HepG2 (cell line): ENCODE results near the gene ISY1. TPM values are rescaled to one million over a fixed set of nuclear protein-coding genes. Genes with fewer than 3 reads are reported as not detected.

Experiments used
- ATAC-seq: fragments of 200-7000 bp; cut with Tn5 transposase; 3 replicates; pipeline ENCODE4 v1.9.1; 2020; ENCODE audit warnings: mild to moderate bottlenecking, moderate library complexity
- BruUV-seq: library from RNA; stranded (reverse); fragments of 400-500 nt; replicated peaks from 2 replicates; lab custom pipeline; 2021; lab: Mats Ljungman, UMichigan
- CTCF ChIA-PET: fragments of 300-600 bp; formaldehyde crosslinking; extraction: SDS; loops from one replicate; lab custom pipeline; 2021; ENCODE audit warnings: low total read pairs, inconsistent platforms, low intra/inter-chr PET ratio; lab: Yijun Ruan, JAX
- POLR2A ChIA-PET: fragments of 350-600 bp; sonication (Branson Sonifier 250); formaldehyde crosslinking; loops from one replicate; lab custom pipeline; 2020; ENCODE audit warnings: antibody characterized with exemption, inconsistent platforms; lab: Yijun Ruan, JAX
- DNase-seq: peaks from one replicate; pipeline ENCODE4 v3.0.0-alpha.2; 2015; ENCODE audit warnings: low spot score
- FAIRE-seq: peaks from 3 replicates; lab custom pipeline; 2011; peaks lifted over from hg19 to GRCh38; lab: Jason Lieb, UNC
- H2AFZ ChIP-seq: one replicate; pipeline ENCODE4 v1.6.1; 2011; ENCODE audit warnings: low read length, inconsistent platforms
- H3K27ac ChIP-seq: fragments of 300-600 bp; 3 replicates; pipeline ENCODE4 v1.8.0; 2011; ENCODE audit warnings: mixed run types, mild to moderate bottlenecking, mixed read lengths, low read length, inconsistent platforms; ENCODE audit not compliant: insufficient read depth; ENCODE audit errors: extremely low read length
- H3K27me3 ChIP-seq, 2 experiments: fragments of 200-600 bp in 1 of 2; 2 replicates in 1 of 2; 3 replicates in 1 of 2; pipeline versions ENCODE4 v1.6.0 to v1.8.0; 2011; ENCODE audit warnings: low read length in 2 of 2, mild to moderate bottlenecking in 2 of 2, moderate library complexity in 2 of 2, inconsistent platforms in 1 of 2; ENCODE audit not compliant: insufficient read depth in 2 of 2, control insufficient read depth in 1 of 2
- H3K36me3 ChIP-seq, 2 experiments: fragments of 200-600 bp in 1 of 2; replicated peaks in 1 of 2; 2 replicates in 1 of 2; 3 replicates in 1 of 2; pipeline versions ENCODE4 v1.5.1 to v1.8.0; 2011; ENCODE audit warnings: low read length in 2 of 2, inconsistent platforms in 1 of 2; ENCODE audit not compliant: insufficient read depth in 2 of 2, control insufficient read depth in 1 of 2
- H3K4me1 ChIP-seq: 2 replicates; pipeline ENCODE4 v1.5.1; 2012; ENCODE audit warnings: low read length, inconsistent platforms; ENCODE audit not compliant: insufficient read depth
- H3K4me2 ChIP-seq: 2 replicates; pipeline ENCODE4 v1.6.0; 2011; ENCODE audit warnings: low read depth, low read length, inconsistent platforms
- H3K4me3 ChIP-seq, 3 experiments: fragments of 200-600 bp in 1 of 3; sonication (generic), shearing (Covaris generic) in 1 of 3; replicated peaks in 1 of 3; 2 replicates each; pipeline ENCODE4 v1.5.1; 2011 to 2016; ENCODE audit warnings: low read length in 3 of 3, inconsistent platforms in 2 of 3, low read depth in 2 of 3, mild to moderate bottlenecking in 2 of 3, control low read depth in 1 of 3, mixed read lengths in 1 of 3; ENCODE audit not compliant: insufficient read depth in 1 of 3
- H3K79me2 ChIP-seq: one replicate; pipeline ENCODE4 v1.6.1; 2011; ENCODE audit warnings: low read length, inconsistent platforms; ENCODE audit not compliant: insufficient read depth
- H3K9ac ChIP-seq: 2 replicates; pipeline ENCODE4 v1.6.0; 2011; ENCODE audit warnings: mild to moderate bottlenecking, low read depth, low read length, inconsistent platforms; ENCODE audit not compliant: insufficient read depth
- H3K9me3 ChIP-seq: 2 replicates; pipeline ENCODE4 v1.5.1; 2012; ENCODE audit warnings: mild to moderate bottlenecking, low read length
- H4K20me1 ChIP-seq: 2 replicates; pipeline ENCODE4 v1.6.0; 2011; ENCODE audit warnings: inconsistent platforms, mild to moderate bottlenecking, low read length, moderate library complexity; ENCODE audit not compliant: insufficient read depth
- CCDC6 ChIP-seq: sonication (generic); formaldehyde crosslinking; IDR thresholded peaks from 2 replicates; pipeline ENCODE4 v1.8.1; 2022; ENCODE audit warnings: mild to moderate bottlenecking, missing genetic modification reagents, moderate library complexity
- ETV6 ChIP-seq: sonication (generic); formaldehyde crosslinking; conservative IDR thresholded peaks from 2 replicates; pipeline ENCODE4 v1.4.0; 2020; ENCODE audit warnings: missing genetic modification reagents
- FOXA1 ChIP-seq, 2 experiments: fragments of 450-650 bp in 1 of 2; sonication (generic) in 1 of 2; formaldehyde crosslinking in 1 of 2; IDR thresholded peaks; 2 replicates each; pipeline versions ENCODE4 v1.4.0 to v1.6.1; 2016 to 2020; ENCODE audit warnings: missing genetic modification reagents in 1 of 2
- HNRNPUL1 ChIP-seq: fragments of 200-400 bp; formaldehyde crosslinking; IDR thresholded peaks from 2 replicates; pipeline ENCODE4 v1.6.1; 2017; ENCODE audit warnings: low read depth, mild to moderate bottlenecking, low read length, moderate library complexity
- MIER3 ChIP-seq: IDR thresholded peaks from 2 replicates; pipeline ENCODE4 v1.6.1; 2016; ENCODE audit warnings: missing compliant biosample characterization, borderline replicate concordance
- NPAS2 ChIP-seq: sonication (generic); formaldehyde crosslinking; IDR thresholded peaks from 2 replicates; pipeline ENCODE4 v1.8.0; 2022; ENCODE audit warnings: mild to moderate bottlenecking, missing genetic modification reagents, borderline replicate concordance
- NRL ChIP-seq: sonication (generic); formaldehyde crosslinking; IDR thresholded peaks from 2 replicates; pipeline ENCODE4 v1.5.0; 2020; ENCODE audit warnings: missing genetic modification reagents, mild to moderate bottlenecking, moderate library complexity, borderline replicate concordance
- SATB2 ChIP-seq: sonication (generic); formaldehyde crosslinking; IDR thresholded peaks from 2 replicates; pipeline ENCODE4 v1.5.0; 2020; ENCODE audit warnings: missing genetic modification reagents
- ZNF382 ChIP-seq: sonication (generic); formaldehyde crosslinking; IDR thresholded peaks from 2 replicates; pipeline ENCODE4 v1.5.0; 2020; ENCODE audit warnings: missing genetic modification reagents, mild to moderate bottlenecking, borderline replicate concordance
- ZNF83 ChIP-seq: sonication (generic); formaldehyde crosslinking; IDR thresholded peaks from 2 replicates; pipeline ENCODE4 v1.4.0; 2020; ENCODE audit warnings: missing genetic modification reagents, mild to moderate bottlenecking, borderline replicate concordance
- WGBS: methylation state at CpG from one replicate; pipeline ENCODE4 v1.1.6; 2017; ENCODE audit warnings: low lambda C conversion rate; 5-methylcytosine and 5-hydroxymethylcytosine counted together
- in situ Hi-C: cut with HindIII; loops from 2 replicates; pipeline ENCODE4 v1.10.0; 2017; ENCODE audit warnings: low pct_unique_long_range_greater_than_20kb; ENCODE audit not compliant: extremely low pct_ligation_motif_present
- intact Hi-C: fragments of 100-400 bp; cut with micrococcal nuclease; formaldehyde crosslinking; loops from one replicate; pipeline ENCODE4 v1.10.0; 2022; ENCODE audit not compliant: unreplicated experiment
- polyA plus RNA-seq, 8 experiments: library from polyadenylated mRNA; depleted of rRNA in 3 of 8; stranded (reverse) in 7 of 8; unstranded in 1 of 8; fragments of >200 nt; fragmentation: Illumina TruSeq in 4 of 8; extraction: Trizol in 4 of 8; gene quantifications; 2 replicates each; pipeline versions ENCODE4 v1.2.1 to v1.2.3, GENCODE V29; 2011 to 2016; ENCODE audit warnings: low read depth in 4 of 8, missing spikeins in 1 of 8, mixed read lengths in 1 of 8; ENCODE audit not compliant: insufficient read depth in 1 of 8
- total RNA-seq, 5 experiments: library from RNA; depleted of rRNA; stranded (reverse); fragments of >200 nt; fragmentation: Illumina TruSeq; extraction: Trizol; gene quantifications; 2 replicates each; pipeline ENCODE4 v1.2.3, GENCODE V29; 2016; ENCODE audit warnings: low read depth in 1 of 5
- TF ChIP-seq, protein P1 (sequence below): sonication (generic); formaldehyde crosslinking; IDR thresholded peaks from 2 replicates; pipeline ENCODE4 v1.9.0; 2021; ENCODE audit warnings: missing genetic modification reagents, mild to moderate bottlenecking, borderline replicate concordance
- TF ChIP-seq, protein P2 (sequence below): sonication (generic); formaldehyde crosslinking; conservative IDR thresholded peaks from 2 replicates; pipeline ENCODE4 v1.4.0; 2020; ENCODE audit warnings: missing genetic modification reagents
- TF ChIP-seq, protein P3 (sequence below): sonication (generic); formaldehyde crosslinking; conservative IDR thresholded peaks from 2 replicates; pipeline ENCODE4 v1.4.0; 2020; ENCODE audit warnings: missing genetic modification reagents
- TF ChIP-seq, protein P4 (sequence below): sonication (generic); formaldehyde crosslinking; IDR thresholded peaks from 2 replicates; pipeline ENCODE4 v1.4.0; 2020; ENCODE audit warnings: mild to moderate bottlenecking, missing genetic modification reagents
- TF ChIP-seq, protein P5 (sequence below): sonication (generic); formaldehyde crosslinking; IDR thresholded peaks from 2 replicates; pipeline ENCODE4 v1.5.0; 2020; ENCODE audit warnings: missing genetic modification reagents
- TF ChIP-seq, protein P6 (sequence below): sonication (generic); formaldehyde crosslinking; IDR thresholded peaks from 2 replicates; pipeline ENCODE4 v1.8.1; 2022; ENCODE audit warnings: low read depth, mild to moderate bottlenecking, missing genetic modification reagents

Gene ISY1
- total and polyA plus RNA-seq, 2 of the 13 experiments (the other 11 are each of a cell fraction or from before 2014, with no cell fraction given) = 21.0 to 39.1 TPM

DNA sequence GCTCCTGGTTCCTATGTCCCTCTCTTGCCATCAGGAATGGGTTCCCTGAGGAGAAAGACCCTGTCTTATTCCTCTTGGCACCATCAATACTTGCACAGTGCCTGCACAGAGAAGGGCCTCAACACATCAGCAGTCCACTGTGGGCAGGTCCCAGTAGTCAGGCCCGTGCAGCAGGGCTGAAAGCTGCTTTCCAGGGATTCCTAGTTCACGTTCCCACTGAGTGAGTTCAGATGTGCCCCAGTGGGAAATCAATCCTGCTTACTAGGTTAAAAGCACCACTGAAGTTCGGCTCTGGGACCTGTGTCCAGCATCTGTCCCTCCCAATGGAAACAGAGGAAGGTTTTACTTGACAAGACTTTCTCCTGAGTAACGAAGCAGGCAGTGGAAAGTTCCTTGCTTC, 55.0 kb downstream of the ISY1 start:
- Histone ChIP-seq H2AFZ (no peak overlapping the region), H4K20me1 (peaks cover 27% of the 10 kb centered on the region; the same call in 1 of the 2 replicates), H3K79me2 (peaks cover 49% of the 10 kb centered on the region), H3K4me3 (no peak overlapping the region), H3K4me2 (no peak overlapping the region), H3K4me1 (peaks cover 16% of the 10 kb centered on the region), H3K9ac (no peak overlapping the region), H3K27ac (no peak overlapping the region), H3K9me3 (no peaks in the 10 kb centered on the region), H3K27me3 (no peaks in the 10 kb centered on the region), H3K36me3 (peaks cover 2 to 39% of the 10 kb centered on the region in 2 experiments; a peak in 3 of 5 replicates)
- ChIA-PET POLR2A (interaction anchor here (2.1 to 2.9 kb wide), 2 partner anchors 13 to 15 kb away, joined by 5 to 9 read pairs; partner anchors contain the start of gene RAB43), CTCF (no interaction called here)
- FAIRE-seq (no peak), ATAC-seq (no peak), DNase-seq (no peak)
- in situ Hi-C loops (no loop called here), intact Hi-C loops (no loop called here)
- 94% methylated on average over 4 of the region's 4 CpGs for WGBS
- BruUV-seq = no TSS peak
- TF ChIP-seq, protein P1, sequence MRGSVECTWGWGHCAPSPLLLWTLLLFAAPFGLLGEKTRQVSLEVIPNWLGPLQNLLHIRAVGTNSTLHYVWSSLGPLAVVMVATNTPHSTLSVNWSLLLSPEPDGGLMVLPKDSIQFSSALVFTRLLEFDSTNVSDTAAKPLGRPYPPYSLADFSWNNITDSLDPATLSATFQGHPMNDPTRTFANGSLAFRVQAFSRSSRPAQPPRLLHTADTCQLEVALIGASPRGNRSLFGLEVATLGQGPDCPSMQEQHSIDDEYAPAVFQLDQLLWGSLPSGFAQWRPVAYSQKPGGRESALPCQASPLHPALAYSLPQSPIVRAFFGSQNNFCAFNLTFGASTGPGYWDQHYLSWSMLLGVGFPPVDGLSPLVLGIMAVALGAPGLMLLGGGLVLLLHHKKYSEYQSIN (CRISPR knock-in tag) = no peak
- TF ChIP-seq FOXA1 (IDR thresholded peaks at IDR 0.05) (no peak), FOXA1 (CRISPR knock-in tag; IDR thresholded peaks at IDR 0.05) (no peak), ZNF83 (CRISPR knock-in tag) (no peak), NPAS2 (CRISPR knock-in tag) (no peak), ZNF382 (no peak), NRL (CRISPR knock-in tag) (no peak), HNRNPUL1 (no peak), MIER3 (CRISPR knock-in tag) (no peak), CCDC6 (CRISPR knock-in tag) (no peak), ETV6 (no peak), SATB2 (no peak)
- TF ChIP-seq, protein P2, sequence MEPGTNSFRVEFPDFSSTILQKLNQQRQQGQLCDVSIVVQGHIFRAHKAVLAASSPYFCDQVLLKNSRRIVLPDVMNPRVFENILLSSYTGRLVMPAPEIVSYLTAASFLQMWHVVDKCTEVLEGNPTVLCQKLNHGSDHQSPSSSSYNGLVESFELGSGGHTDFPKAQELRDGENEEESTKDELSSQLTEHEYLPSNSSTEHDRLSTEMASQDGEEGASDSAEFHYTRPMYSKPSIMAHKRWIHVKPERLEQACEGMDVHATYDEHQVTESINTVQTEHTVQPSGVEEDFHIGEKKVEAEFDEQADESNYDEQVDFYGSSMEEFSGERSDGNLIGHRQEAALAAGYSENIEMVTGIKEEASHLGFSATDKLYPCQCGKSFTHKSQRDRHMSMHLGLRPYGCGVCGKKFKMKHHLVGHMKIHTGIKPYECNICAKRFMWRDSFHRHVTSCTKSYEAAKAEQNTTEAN (CRISPR knock-in tag) = no peak
- TF ChIP-seq, protein P3, sequence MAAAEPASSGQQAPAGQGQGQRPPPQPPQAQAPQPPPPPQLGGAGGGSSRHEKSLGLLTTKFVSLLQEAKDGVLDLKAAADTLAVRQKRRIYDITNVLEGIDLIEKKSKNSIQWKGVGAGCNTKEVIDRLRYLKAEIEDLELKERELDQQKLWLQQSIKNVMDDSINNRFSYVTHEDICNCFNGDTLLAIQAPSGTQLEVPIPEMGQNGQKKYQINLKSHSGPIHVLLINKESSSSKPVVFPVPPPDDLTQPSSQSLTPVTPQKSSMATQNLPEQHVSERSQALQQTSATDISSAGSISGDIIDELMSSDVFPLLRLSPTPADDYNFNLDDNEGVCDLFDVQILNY (CRISPR knock-in tag) = no peak
- TF ChIP-seq, protein P4, sequence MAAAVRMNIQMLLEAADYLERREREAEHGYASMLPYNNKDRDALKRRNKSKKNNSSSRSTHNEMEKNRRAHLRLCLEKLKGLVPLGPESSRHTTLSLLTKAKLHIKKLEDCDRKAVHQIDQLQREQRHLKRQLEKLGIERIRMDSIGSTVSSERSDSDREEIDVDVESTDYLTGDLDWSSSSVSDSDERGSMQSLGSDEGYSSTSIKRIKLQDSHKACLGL (CRISPR knock-in tag) = no peak
- TF ChIP-seq, protein P5, sequence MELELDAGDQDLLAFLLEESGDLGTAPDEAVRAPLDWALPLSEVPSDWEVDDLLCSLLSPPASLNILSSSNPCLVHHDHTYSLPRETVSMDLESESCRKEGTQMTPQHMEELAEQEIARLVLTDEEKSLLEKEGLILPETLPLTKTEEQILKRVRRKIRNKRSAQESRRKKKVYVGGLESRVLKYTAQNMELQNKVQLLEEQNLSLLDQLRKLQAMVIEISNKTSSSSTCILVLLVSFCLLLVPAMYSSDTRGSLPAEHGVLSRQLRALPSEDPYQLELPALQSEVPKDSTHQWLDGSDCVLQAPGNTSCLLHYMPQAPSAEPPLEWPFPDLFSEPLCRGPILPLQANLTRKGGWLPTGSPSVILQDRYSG = no peak
- TF ChIP-seq, protein P6, sequence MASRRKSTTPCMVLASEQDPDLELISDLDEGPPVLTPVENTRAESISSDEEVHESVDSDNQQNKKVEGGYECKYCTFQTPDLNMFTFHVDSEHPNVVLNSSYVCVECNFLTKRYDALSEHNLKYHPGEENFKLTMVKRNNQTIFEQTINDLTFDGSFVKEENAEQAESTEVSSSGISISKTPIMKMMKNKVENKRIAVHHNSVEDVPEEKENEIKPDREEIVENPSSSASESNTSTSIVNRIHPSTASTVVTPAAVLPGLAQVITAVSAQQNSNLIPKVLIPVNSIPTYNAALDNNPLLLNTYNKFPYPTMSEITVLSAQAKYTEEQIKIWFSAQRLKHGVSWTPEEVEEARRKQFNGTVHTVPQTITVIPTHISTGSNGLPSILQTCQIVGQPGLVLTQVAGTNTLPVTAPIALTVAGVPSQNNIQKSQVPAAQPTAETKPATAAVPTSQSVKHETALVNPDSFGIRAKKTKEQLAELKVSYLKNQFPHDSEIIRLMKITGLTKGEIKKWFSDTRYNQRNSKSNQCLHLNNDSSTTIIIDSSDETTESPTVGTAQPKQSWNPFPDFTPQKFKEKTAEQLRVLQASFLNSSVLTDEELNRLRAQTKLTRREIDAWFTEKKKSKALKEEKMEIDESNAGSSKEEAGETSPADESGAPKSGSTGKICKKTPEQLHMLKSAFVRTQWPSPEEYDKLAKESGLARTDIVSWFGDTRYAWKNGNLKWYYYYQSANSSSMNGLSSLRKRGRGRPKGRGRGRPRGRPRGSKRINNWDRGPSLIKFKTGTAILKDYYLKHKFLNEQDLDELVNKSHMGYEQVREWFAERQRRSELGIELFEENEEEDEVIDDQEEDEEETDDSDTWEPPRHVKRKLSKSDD (CRISPR knock-in tag) = no peak
